ENCODE results near the gene NAXE.
"Not testable (repeated sequence)": the region's sequence is repeated elsewhere in the genome, so short reads cannot be mapped to it uniquely, and the experiment has no call there.

The NAXE gene

DNA sequence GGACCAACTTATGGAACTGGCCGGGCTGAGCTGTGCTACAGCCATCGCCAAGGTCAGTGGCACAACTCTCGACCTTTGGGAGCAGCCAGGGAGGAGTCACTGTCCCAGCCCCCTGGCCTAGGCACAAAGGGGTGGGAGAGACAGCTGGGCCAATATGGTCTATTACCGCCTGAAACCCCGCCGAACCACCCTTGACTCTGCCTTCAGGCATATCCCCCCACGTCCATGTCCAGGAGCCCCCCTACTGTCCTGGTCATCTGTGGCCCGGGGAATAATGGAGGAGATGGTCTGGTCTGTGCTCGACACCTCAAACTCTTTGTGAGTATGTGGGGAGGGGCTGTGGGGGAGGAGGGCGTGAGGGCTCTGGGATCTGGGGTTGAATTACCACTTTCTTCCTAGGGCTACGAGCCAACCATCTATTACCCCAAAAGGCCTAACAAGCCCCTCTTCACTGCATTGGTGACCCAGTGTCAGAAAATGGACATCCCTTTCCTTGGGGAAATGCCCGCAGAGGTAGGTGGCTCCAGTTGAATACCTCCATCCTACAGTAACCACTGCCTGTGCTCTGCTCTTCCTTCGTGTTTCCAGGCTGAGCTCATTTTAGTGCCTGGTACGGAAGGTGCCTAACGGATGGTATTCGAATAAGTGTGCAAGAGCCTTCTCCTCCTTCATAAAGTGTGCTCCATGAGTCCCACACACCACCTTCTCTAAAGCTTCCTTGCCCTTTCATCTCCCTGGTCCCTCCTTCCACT is 758 bp downstream of the NAXE start:
- FAIRE-seq (no peak), DNase-seq (ENCODE audit: insufficient read length, low spot score) (no peak)

GRCh38 chr1:156592910-156593660 is 1.5 kb downstream of the NAXE start:
- no peak for DNase-seq (ENCODE audit: insufficient read length, low spot score)
- no peak for FAIRE-seq

DNA sequence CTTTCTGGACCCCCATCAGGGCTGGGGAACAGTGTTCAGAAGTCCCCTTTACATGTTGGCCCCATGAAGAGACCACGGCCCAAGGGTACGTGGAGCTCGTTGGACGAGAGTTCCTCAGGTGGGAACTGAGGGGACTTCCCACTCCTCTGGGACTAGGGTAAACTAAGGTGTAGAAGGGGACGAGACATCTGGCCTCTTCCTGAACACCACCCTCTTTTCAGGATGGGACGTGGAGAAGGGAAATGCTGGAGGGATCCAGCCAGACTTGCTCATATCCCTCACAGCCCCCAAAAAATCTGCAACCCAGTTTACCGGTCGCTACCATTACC is 2.0 kb downstream of the NAXE start:
- FAIRE-seq (no peak), DNase-seq (ENCODE audit: insufficient read length, low spot score) (no peak)

DNA sequence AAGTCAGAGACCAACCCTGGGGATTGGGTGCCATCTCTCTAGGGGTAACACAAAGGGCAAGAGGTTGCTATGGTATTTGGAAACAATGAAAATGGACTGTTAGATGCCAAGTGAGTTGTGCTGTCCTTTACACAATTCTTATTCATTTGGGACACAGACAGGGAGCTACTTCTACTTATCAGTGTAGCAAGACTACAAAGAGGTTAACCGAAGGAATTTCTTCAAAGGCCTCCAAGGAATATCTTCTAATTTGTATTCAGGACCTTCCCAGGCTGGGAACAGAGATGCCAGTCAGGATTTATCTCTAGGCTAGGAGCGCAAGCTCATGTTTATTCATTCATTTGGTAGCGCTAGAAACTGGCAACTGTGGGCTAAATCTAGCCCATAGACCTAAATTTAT is 2.6 kb downstream of the NAXE start:
- no peak for FAIRE-seq
- DNase-seq (ENCODE audit: insufficient read length, low spot score): no peak

GRCh38 chr1:156595016-156595415 is 3.4 kb downstream of the NAXE start:
- FAIRE-seq (no peak), DNase-seq (ENCODE audit: insufficient read length, low spot score) (no peak)

- FAIRE-seq: no peak
- DNase-seq (ENCODE audit: insufficient read length, low spot score): no peak
Observed at GRCh38 chr1:156596426-156596825, 4.8 kb downstream of the NAXE start.

- DNase-seq (ENCODE audit: insufficient read length, low spot score) (no peak), FAIRE-seq (no peak)
Observed at GRCh38 chr1:156598125-156598524, 6.5 kb downstream of the NAXE start.

DNA sequence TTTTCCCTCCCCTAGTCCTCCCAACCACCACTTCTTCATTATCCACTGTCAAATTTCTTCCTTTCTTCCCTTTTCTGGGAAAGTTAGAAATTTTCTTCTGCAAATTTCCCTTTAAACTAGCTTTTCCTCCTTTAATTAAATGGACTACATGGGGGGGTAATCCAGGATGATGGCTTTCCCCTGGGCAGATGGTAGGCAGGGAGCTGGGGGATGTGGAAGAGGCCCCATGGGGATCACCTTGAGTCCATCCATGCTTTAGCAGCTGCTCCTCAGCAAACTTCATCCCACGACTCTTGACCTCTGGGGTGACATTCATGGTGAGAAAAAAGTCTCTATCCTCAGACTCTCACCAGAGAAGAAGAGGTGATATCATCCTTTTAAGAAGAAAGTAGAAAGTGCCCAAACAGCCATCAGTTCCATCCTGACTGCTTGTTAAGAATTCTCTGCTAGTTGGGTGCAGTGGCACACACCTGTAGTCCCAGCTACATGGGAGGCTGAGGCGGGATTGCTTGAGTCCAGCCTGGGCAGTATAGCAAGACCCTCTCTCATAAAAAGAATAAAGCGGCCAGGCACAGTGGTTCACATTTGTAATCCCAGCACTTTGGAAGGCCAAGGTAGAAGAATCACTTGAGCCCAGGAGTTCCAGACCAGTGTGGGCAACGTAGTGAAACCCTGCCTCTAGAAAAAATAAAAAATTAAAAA is 7.3 kb downstream of the NAXE start:
- no peak for DNase-seq (ENCODE audit: insufficient read length, low spot score)
- FAIRE-seq: no peak

- no peak for DNase-seq (ENCODE audit: insufficient read length, low spot score)
Observed at GRCh38 chr1:156599811-156600210, 8.2 kb downstream of the NAXE start.

DNA sequence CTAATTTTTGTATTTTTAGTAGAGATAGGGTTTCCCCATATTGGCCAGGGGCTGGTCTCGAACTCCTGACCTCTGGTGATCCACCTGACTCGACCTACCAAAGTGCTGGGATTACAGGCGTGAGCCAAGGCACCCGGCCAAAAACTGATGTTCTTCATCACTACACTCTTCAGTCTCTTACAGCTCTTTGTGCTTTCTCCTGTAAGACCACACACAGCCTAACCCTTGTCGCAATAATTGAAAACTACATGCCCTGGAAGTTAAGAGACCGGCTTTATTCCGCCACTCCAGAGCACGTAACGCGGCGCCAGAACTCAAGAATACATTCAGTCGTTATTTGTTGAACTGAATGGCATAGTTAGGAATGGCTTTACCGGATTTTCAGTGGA is 9.2 kb downstream of the NAXE start:
- no peak for DNase-seq (ENCODE audit: insufficient read length, low spot score)
- FAIRE-seq: no peak

More at GRCh38 chr1:156599811-156600210, 8.2 kb downstream of the NAXE start:
- no peak for FAIRE-seq

GRCh38 chr1:156601122-156601830 is 9.7 kb downstream of the NAXE start, which contains the start of gene GPATCH4:
Gene GPATCH4 (minus strand): TSS chr1:156601479.
- DNase-seq (ENCODE audit: insufficient read length, low spot score) (peak; percentile 72), FAIRE-seq (no peak)

GRCh38 chr1:156601892-156602291 is 10.3 kb downstream of the NAXE start:
- no peak for FAIRE-seq
- no peak for DNase-seq (ENCODE audit: insufficient read length, low spot score)

GRCh38 chr1:156602557-156602993 is 11.0 kb downstream of the NAXE start:
- DNase-seq (ENCODE audit: insufficient read length, low spot score) (no peak), FAIRE-seq (no peak)

DNA sequence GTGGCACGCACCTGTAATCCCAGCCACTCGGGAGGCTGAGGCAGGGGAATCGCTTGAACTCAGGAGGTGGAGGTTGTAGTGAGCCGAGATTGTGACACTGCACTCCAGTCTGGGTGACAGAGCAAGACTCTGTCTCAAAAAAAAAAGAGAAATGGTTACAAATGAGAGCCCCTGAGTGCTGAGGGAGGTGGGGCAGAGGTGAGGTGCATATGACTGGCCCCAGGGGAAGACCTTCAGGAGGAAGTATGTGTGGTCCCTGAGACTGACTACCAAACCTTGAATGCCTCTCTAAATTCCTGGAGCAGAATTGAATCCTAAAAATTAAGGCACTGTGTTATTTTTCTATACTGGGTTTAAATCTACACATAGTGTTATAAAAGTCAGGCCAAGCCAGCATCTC is 15.8 kb downstream of the NAXE start:
- FAIRE-seq; DNase-seq (ENCODE audit: insufficient read length, low spot score): not testable (repeated sequence)

DNA sequence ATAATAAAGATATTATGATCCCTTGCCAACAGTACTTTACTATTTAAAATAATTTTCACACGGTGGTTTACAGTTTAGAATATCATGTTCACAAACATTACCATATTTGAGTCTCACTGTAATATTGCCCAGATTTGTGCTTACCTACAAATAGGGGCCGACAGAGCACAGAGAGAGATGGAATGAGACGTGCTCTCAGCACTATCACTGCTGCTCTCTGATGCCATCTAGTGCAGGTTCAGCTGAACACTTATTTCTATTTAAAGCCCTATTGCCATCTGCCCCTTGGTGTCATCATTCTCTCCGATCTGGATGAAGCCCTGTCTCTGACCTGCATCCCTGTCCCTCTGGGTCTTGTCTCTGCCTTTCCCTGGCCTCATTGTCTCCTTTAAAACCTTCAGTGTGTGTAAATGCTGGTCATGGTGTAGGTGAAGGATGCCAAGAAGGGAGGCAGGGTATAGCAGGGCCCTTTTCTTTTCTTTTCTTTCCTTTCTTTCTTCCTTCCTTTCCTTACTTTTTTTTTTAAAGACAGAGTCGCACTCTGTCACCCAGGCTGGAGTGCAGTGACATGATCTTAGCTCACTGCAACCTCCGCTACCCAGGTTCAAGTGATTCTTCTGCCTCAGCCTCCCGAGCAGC is 16.6 kb downstream of the NAXE start:
- FAIRE-seq: no peak

GRCh38 chr1:156608981-156609380 is 17.4 kb downstream of the NAXE start:
- DNase-seq (ENCODE audit: insufficient read length, low spot score): peak; percentile 33
- no peak for FAIRE-seq

More for the DNA sequence above, 16.6 kb downstream of the NAXE start:
- peak; percentile 54 for DNase-seq (ENCODE audit: insufficient read length, low spot score)

- not testable (repeated sequence) for FAIRE-seq; DNase-seq (ENCODE audit: insufficient read length, low spot score)
Observed at GRCh38 chr1:156610072-156610471, 18.5 kb downstream of the NAXE start.

DNA sequence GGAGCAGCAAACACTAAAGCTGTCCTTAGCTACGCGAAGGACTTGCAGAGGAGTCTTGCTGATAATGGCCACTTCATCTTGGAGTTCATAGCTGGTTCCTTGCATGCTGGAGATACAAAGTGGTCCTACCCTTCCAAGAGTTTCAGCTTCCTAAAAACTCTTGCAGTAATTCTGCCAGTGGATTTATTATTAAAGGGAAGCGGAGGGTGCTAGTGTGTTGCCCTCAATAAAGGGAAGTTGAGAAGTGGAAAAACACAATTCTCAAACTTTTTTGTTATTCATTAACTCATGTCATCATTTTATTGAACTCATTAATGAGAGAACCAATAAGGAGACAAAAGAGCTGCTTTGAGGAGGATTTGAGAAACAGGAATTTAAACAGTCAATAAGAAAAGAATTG is 21.1 kb downstream of the NAXE start:
- FAIRE-seq (no peak), DNase-seq (ENCODE audit: insufficient read length, low spot score) (no peak)

GRCh38 chr1:156615946-156616345 is 24.4 kb downstream of the NAXE start:
- FAIRE-seq: no peak
- DNase-seq (ENCODE audit: insufficient read length, low spot score): no peak

GRCh38 chr1:156616463-156616862 is 24.9 kb downstream of the NAXE start:
- FAIRE-seq: no peak
- peak; percentile 67 for DNase-seq (ENCODE audit: insufficient read length, low spot score)
